Body of pancreas (tissue), 4 donors: ENCODE data around the gene NR6A1. TPM values are rescaled to one million over a fixed set of nuclear protein-coding genes. Genes with fewer than 3 reads are reported as not detected.

Source experiments
- ATAC-seq: fragments of 150-250 bp; one replicate; pipeline ENCODE4 v1.9.1; 2016
- DNase-seq, 4 donors: peaks; one replicate each; pipeline ENCODE4 v3.0.0-alpha.2; 2019
- H3K27ac ChIP-seq, 4 donors: fragments of 200-600 bp; sonication (generic); 1 replicate in 3 of 4; 2 replicates in 1 of 4; pipeline versions ENCODE4 v1.5.1 to v1.6.1; 2016 to 2019; ENCODE audit warnings: mild to moderate bottlenecking in 1 of 4, mixed read lengths in 1 of 4, moderate library complexity in 1 of 4
- H3K27me3 ChIP-seq, 2 donors: fragments of 200-600 bp; sonication (generic); one replicate each; pipeline ENCODE4 v1.6.0; 2016; ENCODE audit warnings: mild to moderate bottlenecking in 1 of 2
- H3K36me3 ChIP-seq, 2 donors: fragments of 200-600 bp; sonication (generic); replicated peaks in 1 of 2; 2 replicates each; pipeline ENCODE4 v1.5.1; 2016; ENCODE audit warnings: low read depth in 2 of 2; ENCODE audit not compliant: insufficient read depth in 1 of 2
- H3K4me1 ChIP-seq: fragments of 200-600 bp; sonication (generic); one replicate; pipeline ENCODE4 v1.6.0; 2016
- H3K4me3 ChIP-seq, 2 donors: fragments of 200-600 bp; sonication (generic); 1 replicate in 1 of 2; 2 replicates in 1 of 2; pipeline ENCODE4 v1.5.1; 2016 to 2019
- H3K9me3 ChIP-seq, 3 donors: fragments of 200-600 bp; sonication (generic); 1 replicate in 2 of 3; 2 replicates in 1 of 3; pipeline ENCODE4 v1.5.1; 2016
- POLR2A ChIP-seq, 3 donors: fragments of 450-650 bp; IDR thresholded peaks; one replicate each; pipeline ENCODE4 v1.6.1; 2016; ENCODE audit warnings: antibody characterized with exemption in 3 of 3, mild to moderate bottlenecking in 2 of 3
- WGBS, 2 donors: methylation state at CpG; one replicate each; pipeline ENCODE4 v1.1.5; 2017; 5-methylcytosine and 5-hydroxymethylcytosine counted together
- intact Hi-C: fragments of 100-400 bp; cut with DNase I; formaldehyde crosslinking; loops from one replicate; pipeline ENCODE4 v1.15.1; 2023
- total RNA-seq, 2 donors: library from RNA; depleted of rRNA; stranded (reverse); fragments of >200 nt; gene quantifications; one replicate each; pipeline ENCODE4 v1.1.0, GENCODE V29; 2016
- TF ChIP-seq, protein P1 (sequence below), 7 experiments: fragments of 450-650 bp in 4 of 7; fragments of 200-600 bp in 3 of 7; sonication (generic) in 3 of 7; IDR thresholded peaks; one replicate each; pipeline ENCODE4 v1.5.1; 2016 to 2019; ENCODE audit warnings: antibody characterized with exemption in 7 of 7

The NR6A1 gene
- total RNA-seq, 2 donors from 2014 or later = 3.3 to 3.9 TPM

DNA sequence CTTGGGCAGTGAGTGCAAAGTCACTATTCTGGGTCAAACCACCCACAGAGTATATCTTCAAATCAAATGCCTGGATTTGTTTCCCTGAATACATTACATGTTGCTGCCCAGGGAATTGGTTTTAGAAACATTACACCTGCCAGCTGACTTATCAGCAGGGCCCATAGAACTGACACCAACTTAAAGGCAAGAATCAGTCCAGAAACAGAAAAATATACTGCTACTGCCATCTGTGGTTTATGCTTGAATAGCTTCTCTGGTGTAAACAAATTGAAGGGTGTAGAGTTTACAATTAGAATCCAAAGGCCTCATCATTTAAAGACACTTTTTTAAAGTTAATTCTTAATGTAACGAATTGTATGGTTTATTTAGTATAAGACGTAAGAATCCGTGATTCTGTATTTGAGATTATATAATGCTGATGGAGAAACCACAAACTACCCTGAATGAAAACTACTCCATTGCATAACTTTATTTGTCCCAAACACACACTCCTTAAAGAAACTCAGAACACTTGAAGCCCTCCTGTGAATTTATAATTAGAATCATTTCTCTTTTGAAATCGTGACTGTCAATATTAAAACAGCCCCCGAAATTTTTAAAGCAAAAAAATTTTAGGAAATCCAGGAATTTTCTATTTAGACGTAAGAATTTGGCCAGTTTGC, 6.2 kb downstream of the NR6A1 start:
- ATAC-seq = no peak
- DNase-seq = no peak
- no peaks in the 10 kb centered on the region for H3K36me3 ChIP-seq
- no peaks in the 10 kb centered on the region for H3K9me3 ChIP-seq
- intact Hi-C loops = no loop called here
- TF ChIP-seq, protein P1, sequence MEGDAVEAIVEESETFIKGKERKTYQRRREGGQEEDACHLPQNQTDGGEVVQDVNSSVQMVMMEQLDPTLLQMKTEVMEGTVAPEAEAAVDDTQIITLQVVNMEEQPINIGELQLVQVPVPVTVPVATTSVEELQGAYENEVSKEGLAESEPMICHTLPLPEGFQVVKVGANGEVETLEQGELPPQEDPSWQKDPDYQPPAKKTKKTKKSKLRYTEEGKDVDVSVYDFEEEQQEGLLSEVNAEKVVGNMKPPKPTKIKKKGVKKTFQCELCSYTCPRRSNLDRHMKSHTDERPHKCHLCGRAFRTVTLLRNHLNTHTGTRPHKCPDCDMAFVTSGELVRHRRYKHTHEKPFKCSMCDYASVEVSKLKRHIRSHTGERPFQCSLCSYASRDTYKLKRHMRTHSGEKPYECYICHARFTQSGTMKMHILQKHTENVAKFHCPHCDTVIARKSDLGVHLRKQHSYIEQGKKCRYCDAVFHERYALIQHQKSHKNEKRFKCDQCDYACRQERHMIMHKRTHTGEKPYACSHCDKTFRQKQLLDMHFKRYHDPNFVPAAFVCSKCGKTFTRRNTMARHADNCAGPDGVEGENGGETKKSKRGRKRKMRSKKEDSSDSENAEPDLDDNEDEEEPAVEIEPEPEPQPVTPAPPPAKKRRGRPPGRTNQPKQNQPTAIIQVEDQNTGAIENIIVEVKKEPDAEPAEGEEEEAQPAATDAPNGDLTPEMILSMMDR (IDR thresholded peaks at IDR 0.05) = peak in 4 of 7 experiments; percentile 28 to 54 (median 39)
- TF ChIP-seq POLR2A (IDR thresholded peaks at IDR 0.05) = no peak
- H3K4me1 ChIP-seq = peaks cover 10% of the 10 kb centered on the region
- no peak overlapping the region for H3K4me3 ChIP-seq
- H3K27me3 ChIP-seq = no peaks in the 10 kb centered on the region
- 51 to 70% methylated on average over 6 of the region's 6 CpGs for WGBS, 2 donors
- H3K27ac ChIP-seq = no peak overlapping the region

DNA sequence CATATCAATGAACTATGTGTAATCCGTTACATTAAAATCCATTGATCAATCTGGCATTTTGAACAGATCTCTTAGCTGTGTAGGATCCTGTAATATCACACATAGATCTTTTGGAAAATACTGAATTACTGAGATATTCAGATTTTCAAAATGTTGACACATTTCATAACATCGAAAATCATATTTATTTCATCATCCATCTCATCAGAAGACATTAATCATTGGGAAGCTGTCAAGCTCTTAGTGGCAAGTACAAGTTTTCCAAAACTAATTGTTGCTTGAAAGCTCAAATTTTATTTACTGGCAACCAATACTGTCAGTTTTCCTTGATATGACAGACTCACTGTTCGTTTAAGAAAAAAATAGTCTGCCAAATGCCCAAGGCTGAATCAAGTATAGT, 8.5 kb downstream of the NR6A1 start:
- 58 to 60% methylated on average over 3 of the region's 3 CpGs for WGBS, 2 donors
- TF ChIP-seq POLR2A (IDR thresholded peaks at IDR 0.05) = no peak
- TF ChIP-seq, protein P1 (IDR thresholded peaks at IDR 0.05) = no peak
- peaks cover 23% of the 10 kb centered on the region for H3K4me1 ChIP-seq

DNA sequence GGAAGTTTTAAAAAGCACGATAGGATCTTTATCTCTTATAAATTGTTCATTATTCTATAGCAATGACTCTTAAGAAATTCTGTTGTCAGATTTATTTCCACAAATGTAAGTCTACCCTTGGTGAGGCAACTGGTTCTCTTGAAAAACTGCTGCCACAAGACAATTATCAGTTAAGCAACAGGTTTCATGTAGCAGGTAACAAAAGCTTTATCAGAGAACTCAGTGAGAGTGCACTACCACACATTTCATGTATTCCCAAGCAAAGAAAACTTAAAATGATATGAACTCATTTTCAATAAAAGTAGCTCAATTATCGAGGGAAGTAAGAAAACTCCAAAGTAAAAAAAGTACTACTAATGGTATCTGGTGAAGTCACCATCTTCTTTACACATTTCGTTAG, 9.4 kb downstream of the NR6A1 start:
- 73 to 79% methylated on average over 3 of the region's 3 CpGs for WGBS, 2 donors
- no peak for TF ChIP-seq POLR2A (IDR thresholded peaks at IDR 0.05)
- TF ChIP-seq, protein P1 (IDR thresholded peaks at IDR 0.05) = no peak
- no peak overlapping the region for H3K4me3 ChIP-seq
- ATAC-seq = no peak
- no peaks in the 10 kb centered on the region for H3K27me3 ChIP-seq
- peaks cover 31% of the 10 kb centered on the region for H3K4me1 ChIP-seq
- H3K9me3 ChIP-seq = no peaks in the 10 kb centered on the region
- DNase-seq = no peak
- intact Hi-C loops = no loop called here
- no peaks in the 10 kb centered on the region for H3K36me3 ChIP-seq
- H3K27ac ChIP-seq = no peak overlapping the region

More for the DNA sequence above, 8.5 kb downstream of the NR6A1 start:
- Histone ChIP-seq H3K27me3 (no peaks in the 10 kb centered on the region), H3K27ac (no peak overlapping the region), H3K36me3 (no peaks in the 10 kb centered on the region), H3K9me3 (no peaks in the 10 kb centered on the region), H3K4me3 (no peak overlapping the region)
- no peak for DNase-seq
- intact Hi-C loops = no loop called here
- ATAC-seq = no peak

DNA sequence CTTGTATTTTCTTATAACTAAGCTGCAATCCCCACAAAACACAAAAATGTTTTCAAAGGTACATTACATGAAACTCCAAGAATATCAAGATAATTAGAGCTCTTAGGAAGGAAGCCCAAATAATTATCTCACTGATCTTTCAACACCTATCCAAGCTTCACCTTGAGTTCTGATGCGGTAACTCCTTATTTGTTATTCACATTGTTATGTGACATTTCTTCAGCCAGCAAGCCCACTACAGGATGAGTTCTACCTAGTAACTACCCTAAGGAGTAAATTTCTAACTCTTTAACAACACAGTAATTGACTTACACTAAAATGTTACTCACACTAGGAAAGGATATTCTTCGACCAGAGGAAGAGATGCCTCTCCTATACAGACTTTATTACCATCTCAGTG, 9.9 kb downstream of the NR6A1 start:
- no peak for DNase-seq
- no peak for ATAC-seq
- TF ChIP-seq, protein P1 (IDR thresholded peaks at IDR 0.05) = no peak
- no peak for TF ChIP-seq POLR2A (IDR thresholded peaks at IDR 0.05)
- no peaks in the 10 kb centered on the region for H3K36me3 ChIP-seq
- H3K4me1 ChIP-seq = peaks cover 32% of the 10 kb centered on the region
- H3K9me3 ChIP-seq = no peaks in the 10 kb centered on the region
- intact Hi-C loops = no loop called here
- H3K4me3 ChIP-seq = no peak overlapping the region
- H3K27ac ChIP-seq = no peak overlapping the region
- 58 to 67% methylated on average over 2 of the region's 2 CpGs for WGBS, 2 donors
- H3K27me3 ChIP-seq = no peaks in the 10 kb centered on the region

DNA sequence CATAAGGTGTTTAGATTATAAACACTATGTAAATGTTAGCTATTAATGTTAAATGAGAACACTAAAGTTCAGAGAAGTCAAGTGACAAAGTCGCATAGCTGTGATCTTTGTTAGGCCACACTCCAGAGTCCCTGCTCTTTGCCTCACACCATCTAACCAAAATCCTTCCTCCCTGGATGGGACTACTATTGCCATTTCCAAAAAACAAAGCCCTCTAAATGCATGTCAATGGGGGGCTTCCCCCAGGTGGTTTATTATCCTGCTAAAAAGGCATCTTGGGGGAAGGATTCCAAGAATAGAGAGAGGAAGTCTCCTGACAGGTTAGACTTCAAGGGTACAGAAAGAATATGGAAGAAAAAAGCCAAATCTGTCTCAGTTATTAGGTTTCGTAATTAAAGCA, 10.4 kb downstream of the NR6A1 start:
- H3K27me3 ChIP-seq = no peaks in the 10 kb centered on the region
- WGBS, 2 donors = 90 to 99% methylated on average over 2 of the region's 2 CpGs

More for the DNA sequence above, 10.4 kb downstream of the NR6A1 start:
- TF ChIP-seq, protein P1 (IDR thresholded peaks at IDR 0.05) = no peak
- TF ChIP-seq POLR2A (IDR thresholded peaks at IDR 0.05) = no peak
- Histone ChIP-seq H3K4me3 (no peak overlapping the region), H3K4me1 (peaks cover 37% of the 10 kb centered on the region), H3K27ac (no peak overlapping the region), H3K9me3 (no peaks in the 10 kb centered on the region), H3K36me3 (no peaks in the 10 kb centered on the region)
- DNase-seq (no peak), ATAC-seq (no peak)
- intact Hi-C loops = no loop called here
